ENCODE data around the gene LONRF2. TPM values are rescaled to one million over a fixed set of nuclear protein-coding genes. Genes with fewer than 3 reads are reported as not detected.

Gene LONRF2
- total RNA-seq, 1 experiment from 2014 or later = not detected

DNA sequence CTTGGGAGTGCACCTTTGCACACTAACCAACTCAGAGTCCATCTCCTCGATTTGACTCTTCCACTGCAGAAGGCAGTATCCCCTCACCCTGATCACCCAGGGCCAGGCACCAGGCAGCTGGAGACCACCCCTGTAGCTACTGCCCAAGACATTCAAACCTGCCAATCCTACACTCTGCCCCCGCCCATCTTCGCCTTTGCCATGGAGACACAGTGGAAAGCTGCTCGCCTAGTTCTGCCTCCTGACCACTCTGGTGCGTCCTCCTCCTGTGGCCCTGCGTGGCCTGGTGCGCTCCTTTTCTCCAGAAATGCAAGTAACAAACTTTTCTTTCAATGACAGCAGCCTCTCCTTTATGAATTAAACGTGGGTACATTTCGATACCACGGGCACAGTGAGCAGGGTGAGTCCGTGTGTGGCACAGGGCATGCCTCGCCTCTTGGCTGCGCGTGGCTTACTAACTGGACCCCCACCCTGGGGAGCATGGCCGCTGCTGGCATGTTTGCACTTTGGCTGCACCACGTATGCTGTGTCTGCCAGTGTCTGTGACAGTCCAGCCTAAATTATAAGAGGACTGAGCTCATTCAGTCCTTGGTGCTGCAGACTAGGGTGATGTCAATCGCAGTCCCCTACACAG lies 47.6 kb downstream of the LONRF2 start:
- Histone ChIP-seq H3K4me3 (ENCODE audit: low read depth, low read length) (no peak overlapping the region), H3K27me3 (replicated peaks; ENCODE audit: control insufficient read depth, insufficient read depth, low read length) (no peaks in the 10 kb centered on the region), H3K36me3 (ENCODE audit: control insufficient read depth, insufficient read depth, low read length) (no peaks in the 10 kb centered on the region), H3K4me1 (no peaks in the 10 kb centered on the region), H3K9me3 (no peaks in the 10 kb centered on the region)
- intact Hi-C loops (cut with micrococcal nuclease; ENCODE audit: unreplicated experiment) = no loop called here
- Mint-ChIP-seq H3K36me3 (ENCODE audit: insufficient read depth, unreplicated experiment) (no peaks in the 10 kb centered on the region), H3K27me3 (ENCODE audit: insufficient read depth, unreplicated experiment) (peaks cover 13% of the 10 kb centered on the region), H3K9me3 (ENCODE audit: unreplicated experiment) (no peaks in the 10 kb centered on the region), H3K4me3 (ENCODE audit: unreplicated experiment) (no peak overlapping the region), H3K27ac (ENCODE audit: unreplicated experiment) (no peak overlapping the region), H3K4me1 (ENCODE audit: low read depth, unreplicated experiment) (no peaks in the 10 kb centered on the region)
- ChIA-PET POLR2A (no interaction called here), CTCF (interaction anchor here (0.5 to 1.3 kb wide), 2 partner anchors 12 to 31 kb away, joined by 3 to 8 read pairs; no protein-coding TSS in a partner anchor)
- DNase-seq = no peak
- TF ChIP-seq, protein P1, sequence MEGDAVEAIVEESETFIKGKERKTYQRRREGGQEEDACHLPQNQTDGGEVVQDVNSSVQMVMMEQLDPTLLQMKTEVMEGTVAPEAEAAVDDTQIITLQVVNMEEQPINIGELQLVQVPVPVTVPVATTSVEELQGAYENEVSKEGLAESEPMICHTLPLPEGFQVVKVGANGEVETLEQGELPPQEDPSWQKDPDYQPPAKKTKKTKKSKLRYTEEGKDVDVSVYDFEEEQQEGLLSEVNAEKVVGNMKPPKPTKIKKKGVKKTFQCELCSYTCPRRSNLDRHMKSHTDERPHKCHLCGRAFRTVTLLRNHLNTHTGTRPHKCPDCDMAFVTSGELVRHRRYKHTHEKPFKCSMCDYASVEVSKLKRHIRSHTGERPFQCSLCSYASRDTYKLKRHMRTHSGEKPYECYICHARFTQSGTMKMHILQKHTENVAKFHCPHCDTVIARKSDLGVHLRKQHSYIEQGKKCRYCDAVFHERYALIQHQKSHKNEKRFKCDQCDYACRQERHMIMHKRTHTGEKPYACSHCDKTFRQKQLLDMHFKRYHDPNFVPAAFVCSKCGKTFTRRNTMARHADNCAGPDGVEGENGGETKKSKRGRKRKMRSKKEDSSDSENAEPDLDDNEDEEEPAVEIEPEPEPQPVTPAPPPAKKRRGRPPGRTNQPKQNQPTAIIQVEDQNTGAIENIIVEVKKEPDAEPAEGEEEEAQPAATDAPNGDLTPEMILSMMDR (IDR thresholded peaks at IDR 0.05; ENCODE audit: insufficient read depth in 1 of 2, low read depth in 1 of 2, low read length in 1 of 2, severe bottlenecking in 1 of 2, unreplicated experiment in 1 of 2) = no peak
- no TSS peak for BruUV-seq (replicated peaks)

DNA sequence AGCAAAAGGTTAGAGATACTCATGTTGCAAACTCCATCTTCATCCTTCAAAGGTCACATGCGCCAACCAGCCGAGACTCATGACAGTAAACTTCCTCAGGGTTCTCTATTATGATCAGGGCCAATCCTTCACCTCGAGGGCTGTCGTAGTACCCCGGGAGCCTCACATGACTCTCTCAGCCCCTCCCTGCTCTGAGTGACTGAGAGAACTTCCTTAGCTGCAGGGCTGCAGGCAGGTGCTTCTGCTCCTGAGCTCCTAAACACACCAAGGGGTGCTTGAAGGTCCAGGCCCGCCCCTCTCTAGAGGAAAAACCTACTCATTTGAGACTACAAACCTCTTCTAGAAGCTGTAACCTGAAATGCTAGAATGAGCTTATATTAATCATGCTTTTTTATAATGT lies 48.2 kb downstream of the LONRF2 start:
- Histone ChIP-seq H3K9me3 (no peaks in the 10 kb centered on the region), H3K4me3 (ENCODE audit: low read depth, low read length) (no peak overlapping the region), H3K36me3 (ENCODE audit: control insufficient read depth, insufficient read depth, low read length) (no peaks in the 10 kb centered on the region), H3K4me1 (no peaks in the 10 kb centered on the region), H3K27me3 (replicated peaks; ENCODE audit: control insufficient read depth, insufficient read depth, low read length) (no peaks in the 10 kb centered on the region)
- Mint-ChIP-seq H3K4me1 (ENCODE audit: low read depth, unreplicated experiment) (no peaks in the 10 kb centered on the region), H3K27me3 (ENCODE audit: insufficient read depth, unreplicated experiment) (peaks cover 13% of the 10 kb centered on the region), H3K4me3 (ENCODE audit: unreplicated experiment) (no peak overlapping the region), H3K36me3 (ENCODE audit: insufficient read depth, unreplicated experiment) (no peaks in the 10 kb centered on the region), H3K9me3 (ENCODE audit: unreplicated experiment) (no peaks in the 10 kb centered on the region), H3K27ac (ENCODE audit: unreplicated experiment) (no peak overlapping the region)
- intact Hi-C loops (cut with micrococcal nuclease; ENCODE audit: unreplicated experiment) = no loop called here
- TF ChIP-seq, protein P1 (IDR thresholded peaks at IDR 0.05; ENCODE audit: insufficient read depth in 1 of 2, low read depth in 1 of 2, low read length in 1 of 2, severe bottlenecking in 1 of 2, unreplicated experiment in 1 of 2) = no peak
- BruUV-seq (replicated peaks) = no TSS peak
- ChIA-PET CTCF (interaction anchor here (1.3 kb wide), 1 partner anchor 11 kb away, joined by 8 read pairs; no protein-coding TSS in a partner anchor), POLR2A (no interaction called here)
- no peak for DNase-seq

DNA sequence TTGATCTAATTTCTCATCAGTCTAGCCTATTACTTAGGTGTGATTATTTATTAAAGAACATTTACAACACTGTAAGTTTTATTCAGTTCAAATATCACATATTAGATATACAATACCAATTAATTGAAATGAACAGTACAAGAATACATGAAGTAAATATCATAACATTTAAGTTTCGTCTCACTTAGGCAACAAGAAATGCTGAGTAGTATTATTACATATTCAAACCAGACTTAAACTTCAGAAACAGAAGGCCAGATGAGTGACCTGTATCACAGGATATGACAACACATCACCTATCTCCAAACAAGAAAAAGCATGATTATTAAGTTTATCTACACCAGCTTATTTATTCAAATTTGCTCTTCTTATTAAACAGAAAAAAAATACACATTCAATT lies 48.9 kb downstream of the LONRF2 start:
- no peaks in the 10 kb centered on the region for H3K4me1 ChIP-seq
- Mint-ChIP-seq H3K9me3 (ENCODE audit: unreplicated experiment) (no peaks in the 10 kb centered on the region), H3K4me3 (ENCODE audit: unreplicated experiment) (no peak overlapping the region), H3K27me3 (ENCODE audit: insufficient read depth, unreplicated experiment) (peaks cover 10% of the 10 kb centered on the region), H3K4me1 (ENCODE audit: low read depth, unreplicated experiment) (no peaks in the 10 kb centered on the region), H3K36me3 (ENCODE audit: insufficient read depth, unreplicated experiment) (no peaks in the 10 kb centered on the region), H3K27ac (ENCODE audit: unreplicated experiment) (no peak overlapping the region)
- ChIA-PET CTCF (no interaction called here), POLR2A (no interaction called here)
- no peak for DNase-seq
- no TSS peak for BruUV-seq (replicated peaks)
- H3K9me3 ChIP-seq = no peaks in the 10 kb centered on the region
- H3K4me3 ChIP-seq (ENCODE audit: low read depth, low read length) = no peak overlapping the region
- intact Hi-C loops (cut with micrococcal nuclease; ENCODE audit: unreplicated experiment) = no loop called here
- no peaks in the 10 kb centered on the region for H3K36me3 ChIP-seq (ENCODE audit: control insufficient read depth, insufficient read depth, low read length)
- TF ChIP-seq, protein P1 (IDR thresholded peaks at IDR 0.05; ENCODE audit: insufficient read depth in 1 of 2, low read depth in 1 of 2, low read length in 1 of 2, severe bottlenecking in 1 of 2, unreplicated experiment in 1 of 2) = no peak
- no peaks in the 10 kb centered on the region for H3K27me3 ChIP-seq (replicated peaks; ENCODE audit: control insufficient read depth, insufficient read depth, low read length)
